ENCODE data around the gene RAB33B.
"Not testable (repeated sequence)": the region's sequence is repeated elsewhere in the genome, so short reads cannot be mapped to it uniquely, and the experiment has no call there.

Gene RAB33B

DNA sequence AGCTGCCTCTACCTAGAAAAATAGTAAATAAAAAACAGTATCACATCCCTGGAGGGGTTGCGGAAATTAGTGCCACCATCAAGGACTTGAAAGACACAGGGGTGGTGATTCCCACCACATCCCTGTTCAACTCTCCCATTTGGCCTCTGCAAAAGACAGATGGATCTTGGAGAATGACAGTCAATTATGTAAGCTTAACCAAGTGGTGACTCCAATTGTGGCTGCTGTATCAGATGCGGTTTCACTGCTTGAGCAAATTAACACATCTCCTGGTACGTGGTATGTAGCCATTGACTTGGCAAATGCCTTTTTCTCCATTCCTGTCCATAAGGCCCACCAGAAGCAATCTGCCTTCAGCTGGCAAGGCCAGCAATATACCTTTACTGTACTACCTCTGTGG, 9.0 kb upstream of the RAB33B start:
- not testable (repeated sequence) for H3K36me3 ChIP-seq (ENCODE audit: control insufficient read depth, insufficient read depth, low read length); H3K27ac ChIP-seq (ENCODE audit: low read length); DNase-seq (ENCODE audit: low read depth, low spot score); H3K27me3 ChIP-seq (ENCODE audit: control insufficient read depth, insufficient read depth, low read length); H3K9me3 ChIP-seq (ENCODE audit: control insufficient read depth, insufficient read depth, low read length); H3K4me3 ChIP-seq (ENCODE audit: low read length); H3K4me1 ChIP-seq (ENCODE audit: control insufficient read depth, insufficient read depth, low read length)
- no CpG with 5 or more reads among the region's 3 CpGs for WGBS (ENCODE audit: insufficient coverage, insufficient read length)

DNA sequence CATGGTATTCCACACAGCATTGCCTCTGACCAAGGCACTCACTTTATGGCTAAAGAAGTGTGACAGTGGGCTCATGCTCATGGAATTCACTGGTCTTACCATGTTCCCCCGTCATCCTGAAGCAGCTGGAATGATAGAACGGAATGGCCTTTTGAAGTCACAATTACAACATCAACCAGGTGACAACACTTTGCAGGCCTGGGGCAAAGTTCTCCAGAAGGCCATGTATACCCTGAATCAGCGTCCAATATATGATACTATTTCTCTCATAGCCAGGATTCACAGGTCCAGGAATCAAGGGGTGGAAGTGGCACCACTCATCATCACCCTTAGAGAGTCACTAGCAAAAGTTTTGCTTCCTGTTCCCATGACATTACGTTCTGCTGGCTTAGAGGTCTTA, 6.8 kb upstream of the RAB33B start:
- not testable (repeated sequence) for H3K4me3 ChIP-seq (ENCODE audit: low read length); H3K4me1 ChIP-seq (ENCODE audit: control insufficient read depth, insufficient read depth, low read length); H3K9me3 ChIP-seq (ENCODE audit: control insufficient read depth, insufficient read depth, low read length); H3K27me3 ChIP-seq (ENCODE audit: control insufficient read depth, insufficient read depth, low read length); H3K27ac ChIP-seq (ENCODE audit: low read length); H3K36me3 ChIP-seq (ENCODE audit: control insufficient read depth, insufficient read depth, low read length); DNase-seq (ENCODE audit: low read depth, low spot score)
- WGBS (ENCODE audit: insufficient coverage, insufficient read length): no CpG with 5 or more reads among the region's 4 CpGs

DNA sequence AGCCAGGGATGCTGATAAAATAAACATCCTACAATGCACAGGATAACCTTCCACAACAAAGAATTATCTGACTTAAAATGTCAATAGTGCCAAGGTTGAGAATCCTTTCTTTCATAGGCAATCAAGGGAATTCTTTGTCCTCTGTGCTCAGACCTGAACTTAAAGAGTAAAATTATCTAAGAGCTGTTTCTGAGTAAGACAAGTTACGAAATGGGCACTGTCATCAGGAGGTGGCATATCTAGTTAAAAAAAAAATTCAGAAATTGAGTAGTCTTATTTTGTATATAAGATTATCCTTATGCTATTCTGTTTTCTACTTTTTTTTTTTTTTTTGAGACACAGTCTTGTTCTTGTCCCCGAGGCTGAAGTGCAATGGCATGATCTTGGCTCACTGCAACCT, 3.3 kb upstream of the RAB33B start:
- Histone ChIP-seq H3K36me3 (ENCODE audit: control insufficient read depth, insufficient read depth, low read length) (no peaks in the 10 kb centered on the region), H3K4me3 (ENCODE audit: low read length) (no peak overlapping the region), H3K27me3 (ENCODE audit: control insufficient read depth, insufficient read depth, low read length) (no peaks in the 10 kb centered on the region), H3K9me3 (ENCODE audit: control insufficient read depth, insufficient read depth, low read length) (no peaks in the 10 kb centered on the region), H3K27ac (ENCODE audit: low read length) (no peak overlapping the region), H3K4me1 (ENCODE audit: control insufficient read depth, insufficient read depth, low read length) (no peaks in the 10 kb centered on the region)
- no peak for DNase-seq (ENCODE audit: low read depth, low spot score)
- WGBS (ENCODE audit: insufficient coverage, insufficient read length): no CpG with 5 or more reads among the region's 2 CpGs

DNA sequence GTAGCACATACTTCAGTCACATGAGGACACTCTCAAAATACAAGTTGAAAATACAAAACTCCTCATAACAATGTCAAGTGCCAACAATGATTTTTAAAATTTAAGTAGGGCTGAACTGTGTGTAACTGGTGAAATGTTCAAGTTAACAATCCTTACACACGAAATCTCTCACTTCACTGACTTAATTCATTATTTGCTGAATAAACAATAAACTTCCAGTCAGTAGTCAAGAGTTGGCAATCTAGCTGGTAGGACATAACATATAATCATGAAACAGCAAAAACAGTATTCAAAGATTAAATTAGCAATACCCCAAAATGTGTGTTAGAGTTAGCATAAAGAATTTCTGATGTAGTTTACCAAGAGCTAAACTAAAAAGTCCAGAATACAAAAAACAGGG, 1.9 kb upstream of the RAB33B start:
- Histone ChIP-seq H3K9me3 (ENCODE audit: control insufficient read depth, insufficient read depth, low read length) (no peaks in the 10 kb centered on the region), H3K36me3 (ENCODE audit: control insufficient read depth, insufficient read depth, low read length) (no peaks in the 10 kb centered on the region), H3K4me1 (ENCODE audit: control insufficient read depth, insufficient read depth, low read length) (no peaks in the 10 kb centered on the region; the same call in 1 of the 2 replicates), H3K4me3 (ENCODE audit: low read length) (no peak overlapping the region), H3K27ac (ENCODE audit: low read length) (no peak overlapping the region), H3K27me3 (ENCODE audit: control insufficient read depth, insufficient read depth, low read length) (no peaks in the 10 kb centered on the region)
- no peak for DNase-seq (ENCODE audit: low read depth, low spot score)
- WGBS (ENCODE audit: insufficient coverage, insufficient read length): no CpG with 5 or more reads among the region's 1 CpG

DNA sequence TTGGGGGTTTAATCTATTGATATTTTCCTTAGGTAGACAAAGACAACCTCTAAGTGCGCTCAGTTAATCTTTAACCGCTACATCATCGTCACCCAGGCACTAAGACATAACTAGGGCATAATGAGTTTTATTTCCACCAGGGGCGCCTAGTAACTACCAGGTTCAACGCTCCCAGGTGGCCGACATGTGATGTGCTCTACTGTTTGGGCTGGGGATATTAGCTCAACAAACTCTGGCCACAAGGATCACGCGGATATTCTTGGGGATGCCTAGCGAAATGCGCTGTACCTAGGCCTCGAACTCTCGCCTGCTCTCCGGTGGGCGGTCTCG, 915 bp upstream of the RAB33B start:
- no peaks in the 10 kb centered on the region for H3K27me3 ChIP-seq (ENCODE audit: control insufficient read depth, insufficient read depth, low read length)
- no peaks in the 10 kb centered on the region for H3K9me3 ChIP-seq (ENCODE audit: control insufficient read depth, insufficient read depth, low read length)
- no peaks in the 10 kb centered on the region; the same call in 1 of the 2 replicates for H3K4me1 ChIP-seq (ENCODE audit: control insufficient read depth, insufficient read depth, low read length)
- H3K36me3 ChIP-seq (ENCODE audit: control insufficient read depth, insufficient read depth, low read length): no peaks in the 10 kb centered on the region
- peak overlapping the region; percentile 86 for H3K4me3 ChIP-seq (ENCODE audit: low read length)
- no peak for DNase-seq (ENCODE audit: low read depth, low spot score)
- no CpG with 5 or more reads among the region's 15 CpGs for WGBS (ENCODE audit: insufficient coverage, insufficient read length)
- H3K27ac ChIP-seq (ENCODE audit: low read length): no peak overlapping the region

DNA sequence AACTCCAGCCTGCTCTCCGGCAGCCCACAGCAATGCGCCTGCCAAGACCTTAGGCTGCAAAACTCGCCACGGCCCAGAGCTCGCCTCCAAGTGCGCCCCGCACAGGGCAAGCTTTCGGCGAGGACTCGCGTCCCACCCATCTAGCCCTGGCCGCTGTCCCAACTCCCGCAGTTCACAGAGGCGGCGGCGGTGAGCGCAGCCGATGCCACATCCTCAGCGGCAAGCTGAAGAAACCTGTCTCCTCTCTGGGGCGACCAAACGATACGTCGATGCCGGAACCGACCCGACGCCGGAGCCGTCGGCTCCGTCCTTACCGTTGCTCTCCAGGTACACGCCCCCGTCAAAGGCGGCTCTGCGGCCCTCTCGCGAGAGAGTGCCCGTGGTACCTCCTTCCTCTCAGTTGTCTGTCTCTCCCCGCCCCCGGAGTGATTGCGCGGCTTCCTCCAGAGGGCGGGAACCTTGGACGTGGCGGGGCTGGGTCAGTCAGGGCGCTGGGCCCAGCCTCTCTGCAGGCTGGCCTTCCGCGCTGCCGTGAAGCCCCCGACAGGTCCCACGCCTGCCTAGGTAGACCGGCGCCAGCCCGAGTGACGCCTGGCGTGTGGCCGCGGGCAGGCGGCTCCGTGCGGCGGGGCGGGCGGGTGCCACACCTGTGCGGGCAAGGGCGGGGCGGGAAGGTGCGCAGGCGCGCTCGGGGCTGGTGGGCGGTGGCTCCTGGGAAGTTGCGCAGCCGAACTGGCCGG, 380 bp upstream of the RAB33B start:
- Histone ChIP-seq H3K4me3 (ENCODE audit: low read length) (peak overlapping the region; percentile 86), H3K9me3 (ENCODE audit: control insufficient read depth, insufficient read depth, low read length) (no peaks in the 10 kb centered on the region), H3K36me3 (ENCODE audit: control insufficient read depth, insufficient read depth, low read length) (no peaks in the 10 kb centered on the region), H3K27ac (ENCODE audit: low read length) (no peak overlapping the region), H3K27me3 (ENCODE audit: control insufficient read depth, insufficient read depth, low read length) (no peaks in the 10 kb centered on the region), H3K4me1 (ENCODE audit: control insufficient read depth, insufficient read depth, low read length) (no peaks in the 10 kb centered on the region; the same call in 1 of the 2 replicates)
- peak; percentile 85 for DNase-seq (ENCODE audit: low read depth, low spot score)
- WGBS (ENCODE audit: insufficient coverage, insufficient read length): no CpG with 5 or more reads among the region's 76 CpGs

DNA sequence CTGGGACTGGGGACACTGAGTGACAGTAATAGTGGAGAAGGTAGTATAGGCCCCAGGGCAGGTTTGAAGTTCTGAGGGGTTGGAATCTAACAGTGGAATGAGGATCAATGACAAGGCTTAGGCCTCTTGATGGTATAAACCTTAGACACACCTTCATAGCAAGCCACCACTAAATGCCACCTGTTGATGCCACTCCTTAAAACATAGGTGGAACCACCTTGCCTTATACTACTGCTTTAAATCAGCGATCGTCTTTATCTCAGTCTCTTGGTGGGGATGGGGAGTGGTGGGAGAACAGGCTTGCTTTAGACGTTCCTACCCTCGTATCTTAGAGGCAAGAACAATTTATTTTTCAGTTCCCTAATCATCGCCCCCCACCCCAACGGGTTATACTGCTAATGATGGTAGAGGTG, 1.2 kb downstream of the RAB33B start:
- no peak for DNase-seq (ENCODE audit: low read depth, low spot score)
- no peak overlapping the region for H3K27ac ChIP-seq (ENCODE audit: low read length)
- no peaks in the 10 kb centered on the region for H3K36me3 ChIP-seq (ENCODE audit: control insufficient read depth, insufficient read depth, low read length)
- H3K9me3 ChIP-seq (ENCODE audit: control insufficient read depth, insufficient read depth, low read length): no peaks in the 10 kb centered on the region
- WGBS (ENCODE audit: insufficient coverage, insufficient read length): no CpG with 5 or more reads among the region's 6 CpGs
- H3K4me1 ChIP-seq (ENCODE audit: control insufficient read depth, insufficient read depth, low read length): peaks cover 1% of the 10 kb centered on the region; the same call in 1 of the 2 replicates
- H3K4me3 ChIP-seq (ENCODE audit: low read length): no peak overlapping the region
- H3K27me3 ChIP-seq (ENCODE audit: control insufficient read depth, insufficient read depth, low read length): no peaks in the 10 kb centered on the region

DNA sequence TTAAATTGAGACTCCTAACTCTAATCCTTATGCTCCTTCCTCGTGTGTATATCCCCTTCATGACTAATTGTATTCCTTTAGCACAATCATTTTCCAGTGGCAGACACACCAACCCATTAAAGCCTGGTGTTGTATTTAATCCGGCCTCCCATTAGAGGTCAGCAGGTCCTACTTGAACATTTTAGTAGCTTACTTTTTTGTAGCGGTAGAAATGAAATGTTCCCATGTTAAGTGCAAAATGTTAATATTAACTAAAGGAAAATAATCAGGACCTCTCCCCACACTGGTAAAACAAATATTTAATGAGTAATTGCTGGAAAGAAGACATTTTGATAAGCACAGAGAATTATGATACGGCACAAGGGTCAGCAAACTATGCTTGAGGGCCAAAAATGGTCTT, 3.4 kb downstream of the RAB33B start:
- no peaks in the 10 kb centered on the region for H3K27me3 ChIP-seq (ENCODE audit: control insufficient read depth, insufficient read depth, low read length)
- WGBS (ENCODE audit: insufficient coverage, insufficient read length): no CpG with 5 or more reads among the region's 4 CpGs
- no peaks in the 10 kb centered on the region for H3K36me3 ChIP-seq (ENCODE audit: control insufficient read depth, insufficient read depth, low read length)
- H3K4me1 ChIP-seq (ENCODE audit: control insufficient read depth, insufficient read depth, low read length): peaks cover 1% of the 10 kb centered on the region; the same call in 1 of the 2 replicates
- DNase-seq (ENCODE audit: low read depth, low spot score): no peak
- H3K27ac ChIP-seq (ENCODE audit: low read length): no peak overlapping the region
- H3K4me3 ChIP-seq (ENCODE audit: low read length): no peak overlapping the region
- H3K9me3 ChIP-seq (ENCODE audit: control insufficient read depth, insufficient read depth, low read length): no peaks in the 10 kb centered on the region

DNA sequence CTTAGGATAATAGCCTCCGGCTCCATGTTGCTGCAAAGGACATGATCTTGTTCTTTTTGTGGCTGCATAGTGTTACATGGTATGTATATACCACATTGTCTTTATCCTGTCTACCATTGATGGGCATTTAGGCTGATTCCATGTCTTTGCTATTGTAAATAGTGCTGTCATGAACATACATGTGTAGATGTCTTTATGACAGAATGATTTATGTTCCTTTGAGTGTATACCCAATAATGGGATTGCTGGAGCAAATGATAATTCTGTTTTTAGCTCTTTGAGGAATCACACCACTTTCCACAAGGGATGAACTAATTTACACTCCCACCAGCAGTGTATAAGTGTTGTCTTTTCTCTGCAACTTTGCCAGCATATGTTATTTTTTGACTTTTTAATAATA, 4.6 kb downstream of the RAB33B start:
- Histone ChIP-seq H3K27me3 (ENCODE audit: control insufficient read depth, insufficient read depth, low read length) (no peaks in the 10 kb centered on the region), H3K4me3 (ENCODE audit: low read length) (no peak overlapping the region), H3K9me3 (ENCODE audit: control insufficient read depth, insufficient read depth, low read length) (no peaks in the 10 kb centered on the region), H3K4me1 (ENCODE audit: control insufficient read depth, insufficient read depth, low read length) (peaks cover 1% of the 10 kb centered on the region; the same call in 1 of the 2 replicates), H3K27ac (ENCODE audit: low read length) (no peak overlapping the region), H3K36me3 (ENCODE audit: control insufficient read depth, insufficient read depth, low read length) (no peaks in the 10 kb centered on the region)
- no CpG with 5 or more reads among the region's 1 CpG for WGBS (ENCODE audit: insufficient coverage, insufficient read length)
- DNase-seq (ENCODE audit: low read depth, low spot score): no peak

DNA sequence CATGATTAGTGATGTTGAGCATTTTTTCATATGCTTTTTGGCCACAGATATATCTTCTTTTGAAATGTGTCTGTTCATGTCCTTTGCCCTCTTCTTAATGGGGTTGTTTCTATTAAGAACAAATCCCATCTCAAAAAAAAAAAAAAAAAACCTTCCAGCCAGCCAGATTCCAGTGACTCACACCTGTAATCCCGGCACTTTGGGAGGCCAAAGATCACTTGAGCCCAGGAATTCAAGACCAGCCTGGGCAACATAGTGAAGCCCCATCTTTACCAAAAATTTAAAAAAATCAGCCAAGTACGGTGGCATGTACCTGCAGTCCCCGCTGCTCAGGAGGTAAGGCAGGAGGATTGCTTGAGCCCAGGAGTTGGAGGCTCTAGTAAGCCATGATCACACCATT, 5.1 kb downstream of the RAB33B start:
- Histone ChIP-seq H3K4me3 (ENCODE audit: low read length) (no peak overlapping the region), H3K4me1 (ENCODE audit: control insufficient read depth, insufficient read depth, low read length) (peaks cover 1% of the 10 kb centered on the region; the same call in 1 of the 2 replicates), H3K9me3 (ENCODE audit: control insufficient read depth, insufficient read depth, low read length) (no peaks in the 10 kb centered on the region), H3K27me3 (ENCODE audit: control insufficient read depth, insufficient read depth, low read length) (no peaks in the 10 kb centered on the region), H3K27ac (ENCODE audit: low read length) (no peak overlapping the region), H3K36me3 (ENCODE audit: control insufficient read depth, insufficient read depth, low read length) (no peaks in the 10 kb centered on the region)
- WGBS (ENCODE audit: insufficient coverage, insufficient read length): no CpG with 5 or more reads among the region's 3 CpGs
- no peak for DNase-seq (ENCODE audit: low read depth, low spot score)

DNA sequence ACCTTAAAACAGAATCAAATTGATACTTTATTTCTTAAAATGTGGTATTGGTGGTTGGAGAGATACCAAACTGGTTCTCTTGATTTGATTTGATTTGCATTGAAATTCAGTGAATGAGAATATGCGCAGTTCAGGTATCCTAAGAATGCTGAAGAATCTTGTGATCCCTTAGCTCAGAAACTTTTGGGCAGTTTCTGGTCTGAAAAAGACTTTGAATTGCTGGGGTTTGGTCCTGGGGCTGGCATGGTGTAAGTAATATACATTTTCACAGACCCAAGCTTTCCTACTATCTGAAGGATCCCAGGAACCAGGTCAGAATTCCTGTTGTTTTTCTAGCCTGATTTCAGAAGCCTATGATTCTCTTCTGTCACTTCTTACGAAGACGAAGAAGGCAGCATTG, 6.6 kb downstream of the RAB33B start:
- no CpG with 5 or more reads among the region's 3 CpGs for WGBS (ENCODE audit: insufficient coverage, insufficient read length)
- Histone ChIP-seq H3K9me3 (ENCODE audit: control insufficient read depth, insufficient read depth, low read length) (no peaks in the 10 kb centered on the region), H3K27ac (ENCODE audit: low read length) (peak overlapping the region; percentile 32)

More for the DNA sequence above, 6.6 kb downstream of the RAB33B start:
- H3K4me3 ChIP-seq (ENCODE audit: low read length): no peak overlapping the region
- no peaks in the 10 kb centered on the region for H3K27me3 ChIP-seq (ENCODE audit: control insufficient read depth, insufficient read depth, low read length)
- no peak for DNase-seq (ENCODE audit: low read depth, low spot score)
- H3K36me3 ChIP-seq (ENCODE audit: control insufficient read depth, insufficient read depth, low read length): no peaks in the 10 kb centered on the region
- peaks cover 1% of the 10 kb centered on the region; the same call in 1 of the 2 replicates for H3K4me1 ChIP-seq (ENCODE audit: control insufficient read depth, insufficient read depth, low read length)
